ENCODE results near the gene LRRC4B.

- TF ChIP-seq CTCF (conservative IDR thresholded peaks at IDR 0.05; ENCODE audit: low read depth, low read length) (no peak), POLR2A (IDR thresholded peaks at IDR 0.05; ENCODE audit: low read depth, low read length) (no peak), NFE2L2 (IDR thresholded peaks at IDR 0.05; ENCODE audit: low read depth, low read length) (no peak), BHLHE40 (IDR thresholded peaks at IDR 0.05; ENCODE audit: low read depth, low read length) (no peak)
Observed at GRCh38 chr19:50517704-50518075, 50.5 kb downstream of the LRRC4B start.

All from IMR-90 (cell line).